Measurements from ENCODE around the gene KIF6.

KIF6 gene

GRCh38 chr6:39558591-39559190 is 166.5 kb downstream of the KIF6 start:
- no peak for TF ChIP-seq EZH2 (IDR thresholded peaks at IDR 0.05; ENCODE audit: borderline replicate concordance, low read depth, low read length, severe bottlenecking)
- TF ChIP-seq, protein P1, sequence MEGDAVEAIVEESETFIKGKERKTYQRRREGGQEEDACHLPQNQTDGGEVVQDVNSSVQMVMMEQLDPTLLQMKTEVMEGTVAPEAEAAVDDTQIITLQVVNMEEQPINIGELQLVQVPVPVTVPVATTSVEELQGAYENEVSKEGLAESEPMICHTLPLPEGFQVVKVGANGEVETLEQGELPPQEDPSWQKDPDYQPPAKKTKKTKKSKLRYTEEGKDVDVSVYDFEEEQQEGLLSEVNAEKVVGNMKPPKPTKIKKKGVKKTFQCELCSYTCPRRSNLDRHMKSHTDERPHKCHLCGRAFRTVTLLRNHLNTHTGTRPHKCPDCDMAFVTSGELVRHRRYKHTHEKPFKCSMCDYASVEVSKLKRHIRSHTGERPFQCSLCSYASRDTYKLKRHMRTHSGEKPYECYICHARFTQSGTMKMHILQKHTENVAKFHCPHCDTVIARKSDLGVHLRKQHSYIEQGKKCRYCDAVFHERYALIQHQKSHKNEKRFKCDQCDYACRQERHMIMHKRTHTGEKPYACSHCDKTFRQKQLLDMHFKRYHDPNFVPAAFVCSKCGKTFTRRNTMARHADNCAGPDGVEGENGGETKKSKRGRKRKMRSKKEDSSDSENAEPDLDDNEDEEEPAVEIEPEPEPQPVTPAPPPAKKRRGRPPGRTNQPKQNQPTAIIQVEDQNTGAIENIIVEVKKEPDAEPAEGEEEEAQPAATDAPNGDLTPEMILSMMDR (IDR thresholded peaks at IDR 0.05; ENCODE audit: borderline replicate concordance, extremely low read depth, low read length, poor library complexity, severe bottlenecking) = no peak
- Histone ChIP-seq H3K36me3 (ENCODE audit: insufficient read depth, low read length) (no peaks in the 10 kb centered on the region), H3K9ac (ENCODE audit: low read depth, low read length) (no peak overlapping the region), H3K9me3 (ENCODE audit: insufficient read depth, low read length, severe bottlenecking) (no peaks in the 10 kb centered on the region), H3K27me3 (ENCODE audit: insufficient read depth, low read length, poor library complexity) (peaks cover 7% of the 10 kb centered on the region), H3K4me1 (ENCODE audit: insufficient read depth, low read length) (no peaks in the 10 kb centered on the region), H3K4me2 (ENCODE audit: insufficient read depth, low read length) (no peak overlapping the region), H4K20me1 (ENCODE audit: insufficient read depth, low read length) (no peaks in the 10 kb centered on the region), H3K4me3 (ENCODE audit: low read depth in 1 of 2, low read length in 2 of 2) (no peak overlapping the region), H3K27ac (ENCODE audit: low read length) (no peak overlapping the region), H2AFZ (ENCODE audit: low read depth, low read length) (no peak overlapping the region), H3K79me2 (ENCODE audit: insufficient read depth, low read length) (no peaks in the 10 kb centered on the region)
- no peak for ATAC-seq (ENCODE audit: insufficient read depth, low read depth)
- DNase-seq = no peak

DNA sequence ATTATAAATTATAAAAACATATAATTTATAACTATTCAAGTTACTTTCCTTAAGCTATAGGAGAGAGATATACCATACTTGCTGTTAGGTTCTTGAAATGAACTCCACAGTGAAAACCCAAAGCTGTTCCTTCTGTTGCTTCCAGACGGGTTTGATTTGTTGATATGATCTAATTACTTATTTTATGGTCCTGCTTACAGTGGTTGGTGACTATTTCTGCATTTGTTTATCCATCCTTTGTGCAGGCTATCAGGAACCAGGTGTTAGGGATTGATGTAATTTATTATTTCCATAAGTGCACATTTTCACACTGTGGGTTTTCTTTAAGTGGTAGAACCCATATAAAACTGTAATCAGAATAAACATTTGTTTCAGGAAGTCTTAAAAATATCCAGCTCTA is 167.1 kb downstream of the KIF6 start:
- ATAC-seq (ENCODE audit: insufficient read depth, low read depth) (no peak), DNase-seq (no peak)
- Histone ChIP-seq H3K79me2 (ENCODE audit: insufficient read depth, low read length) (no peaks in the 10 kb centered on the region), H3K9ac (ENCODE audit: low read depth, low read length) (no peak overlapping the region), H3K4me3 (ENCODE audit: low read depth in 1 of 2, low read length in 2 of 2) (no peak overlapping the region), H2AFZ (ENCODE audit: low read depth, low read length) (no peak overlapping the region), H3K27me3 (ENCODE audit: insufficient read depth, low read length, poor library complexity) (peaks cover 7% of the 10 kb centered on the region), H4K20me1 (ENCODE audit: insufficient read depth, low read length) (no peaks in the 10 kb centered on the region), H3K4me2 (ENCODE audit: insufficient read depth, low read length) (no peak overlapping the region), H3K36me3 (ENCODE audit: insufficient read depth, low read length) (no peaks in the 10 kb centered on the region), H3K27ac (ENCODE audit: low read length) (no peak overlapping the region), H3K4me1 (ENCODE audit: insufficient read depth, low read length) (no peaks in the 10 kb centered on the region), H3K9me3 (ENCODE audit: insufficient read depth, low read length, severe bottlenecking) (no peaks in the 10 kb centered on the region)
- TF ChIP-seq EZH2 (IDR thresholded peaks at IDR 0.05; ENCODE audit: borderline replicate concordance, low read depth, low read length, severe bottlenecking) = no peak
- TF ChIP-seq, protein P1 (IDR thresholded peaks at IDR 0.05; ENCODE audit: borderline replicate concordance, extremely low read depth, low read length, poor library complexity, severe bottlenecking) = no peak

DNA sequence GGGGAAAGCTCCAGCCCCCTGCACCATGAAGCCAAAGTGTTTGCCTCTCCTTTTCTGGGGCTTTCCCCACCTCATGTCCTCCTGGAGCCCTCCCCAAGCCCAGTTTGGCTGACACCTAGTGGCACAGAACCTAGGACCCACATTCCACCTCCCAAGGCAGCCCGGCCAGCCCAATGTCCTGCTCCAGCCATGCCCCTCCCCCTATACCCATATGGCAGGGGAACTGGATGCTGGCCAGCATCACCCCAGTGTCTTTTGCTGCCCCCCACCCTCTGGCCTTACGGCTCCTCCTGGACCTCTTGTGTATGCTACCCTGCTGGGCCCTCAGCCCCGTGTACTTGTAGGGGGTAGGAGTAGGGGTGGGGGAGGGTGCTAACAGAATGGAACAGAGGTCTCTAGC is 170.1 kb downstream of the KIF6 start:
- Histone ChIP-seq H3K27me3 (ENCODE audit: insufficient read depth, low read length, poor library complexity) (peaks cover 6% of the 10 kb centered on the region), H3K4me3 (ENCODE audit: low read depth in 1 of 2, low read length in 2 of 2) (no peak overlapping the region), H2AFZ (ENCODE audit: low read depth, low read length) (no peak overlapping the region), H3K36me3 (ENCODE audit: insufficient read depth, low read length) (no peaks in the 10 kb centered on the region), H3K9me3 (ENCODE audit: insufficient read depth, low read length, severe bottlenecking) (no peaks in the 10 kb centered on the region), H4K20me1 (ENCODE audit: insufficient read depth, low read length) (no peaks in the 10 kb centered on the region), H3K79me2 (ENCODE audit: insufficient read depth, low read length) (no peaks in the 10 kb centered on the region), H3K9ac (ENCODE audit: low read depth, low read length) (no peak overlapping the region), H3K4me2 (ENCODE audit: insufficient read depth, low read length) (no peak overlapping the region), H3K4me1 (ENCODE audit: insufficient read depth, low read length) (no peaks in the 10 kb centered on the region), H3K27ac (ENCODE audit: low read length) (no peak overlapping the region)
- no peak for TF ChIP-seq EZH2 (IDR thresholded peaks at IDR 0.05; ENCODE audit: borderline replicate concordance, low read depth, low read length, severe bottlenecking)
- TF ChIP-seq, protein P1 (IDR thresholded peaks at IDR 0.05; ENCODE audit: borderline replicate concordance, extremely low read depth, low read length, poor library complexity, severe bottlenecking) = no peak
- ATAC-seq (ENCODE audit: insufficient read depth, low read depth) (no peak), DNase-seq (no peak)
